Measurements from ENCODE around the gene RPL22L1.
"Not testable (repeated sequence)": the region's sequence is repeated elsewhere in the genome, so short reads cannot be mapped to it uniquely, and the experiment has no call there.

Gene RPL22L1

DNA sequence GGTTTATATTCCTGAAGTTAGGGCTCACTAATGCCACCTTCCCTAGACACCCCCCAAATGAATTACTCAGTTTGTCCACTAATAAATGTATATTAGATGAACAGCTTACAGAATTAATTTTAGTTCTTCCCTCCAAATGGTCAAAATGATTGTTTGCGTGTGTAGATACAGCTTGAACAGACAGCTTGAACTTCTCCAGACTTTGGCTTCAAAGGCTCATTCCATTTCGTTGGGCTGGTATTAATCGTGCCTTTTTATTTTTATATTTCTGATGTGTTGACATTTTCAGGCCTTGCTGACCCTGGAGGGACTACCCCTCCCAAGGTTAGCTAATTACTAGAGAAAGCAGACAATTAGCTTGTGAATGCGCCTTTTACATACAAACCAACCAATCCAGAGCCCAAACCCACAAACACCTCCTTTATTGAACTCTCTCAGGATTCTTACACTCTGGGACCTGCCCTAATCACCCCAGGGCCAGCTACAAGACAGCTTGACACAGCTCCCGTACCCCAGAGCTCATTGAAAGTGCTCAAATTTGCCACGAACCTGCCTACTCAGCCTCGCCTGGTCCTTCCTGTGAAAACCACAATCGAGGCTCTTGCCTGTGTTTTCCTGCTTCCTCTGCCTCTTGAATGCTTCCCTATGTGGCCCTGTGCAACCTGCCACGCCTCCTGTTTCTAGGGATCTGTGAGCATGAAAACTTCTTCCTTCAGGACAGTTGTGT lies 40.3 kb downstream of the RPL22L1 start:
- DNase-seq (ENCODE audit: low spot score) = no peak

DNA sequence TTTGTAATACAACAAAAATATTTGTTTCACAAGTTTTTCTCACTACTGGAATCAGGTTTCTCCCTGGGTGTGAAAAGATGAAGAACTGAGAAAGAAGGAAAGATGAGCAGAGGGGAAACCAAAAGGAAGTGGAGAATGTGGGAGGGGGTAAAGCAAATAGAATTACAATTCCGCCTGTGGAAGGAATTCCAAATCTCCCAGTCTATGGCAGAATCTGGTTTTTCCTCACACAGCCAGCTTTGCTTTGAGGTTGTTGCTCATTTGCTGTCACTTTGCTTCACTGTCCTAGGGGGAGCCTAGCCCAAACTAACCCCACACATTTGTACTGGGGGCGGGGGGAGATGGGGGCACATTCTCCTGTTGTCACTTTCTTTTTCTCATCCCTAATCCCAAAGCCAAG lies 43.9 kb downstream of the RPL22L1 start:
- DNase-seq (ENCODE audit: low spot score) = no peak

DNA sequence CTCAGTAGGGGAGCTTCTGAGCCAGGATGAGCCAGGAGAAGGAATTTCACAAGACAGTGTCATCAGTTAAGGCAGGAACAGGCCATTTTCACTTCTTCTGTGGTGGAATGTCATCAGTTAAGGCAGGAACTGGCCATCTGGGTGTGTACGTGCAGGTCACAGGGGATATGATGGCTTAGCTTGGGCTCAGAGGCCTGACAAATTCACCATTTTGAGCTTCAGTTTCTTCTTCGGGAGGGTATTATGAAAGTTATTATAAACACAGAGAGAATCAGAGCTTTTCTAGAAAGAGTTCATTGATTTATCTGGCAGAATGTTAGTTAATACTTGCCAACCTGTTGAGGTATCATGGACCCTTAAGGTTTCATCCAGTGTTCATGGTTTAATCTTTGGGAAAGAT lies 46.4 kb downstream of the RPL22L1 start:
- DNase-seq (ENCODE audit: low spot score) = not testable (repeated sequence)

DNA sequence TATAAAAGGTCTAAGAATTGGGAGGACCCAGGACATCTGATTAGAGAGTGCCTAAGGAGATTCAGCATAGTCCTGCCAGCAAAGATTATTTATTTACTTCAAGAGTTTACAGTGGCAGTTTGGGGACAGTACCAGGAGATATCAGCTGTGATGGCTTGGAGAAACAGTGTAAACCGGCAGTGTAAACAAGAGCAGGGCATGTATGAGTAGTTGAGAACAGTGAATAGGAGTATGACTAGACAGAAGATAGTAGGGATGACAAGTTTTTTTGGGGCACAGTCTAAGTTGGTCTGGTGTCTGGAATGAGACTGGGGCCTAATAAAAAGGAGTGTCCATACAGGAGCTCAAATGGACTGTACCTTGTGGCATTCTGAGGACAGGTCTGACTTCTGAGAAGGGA lies 51.7 kb downstream of the RPL22L1 start:
- not testable (repeated sequence) for DNase-seq (ENCODE audit: low spot score)

DNA sequence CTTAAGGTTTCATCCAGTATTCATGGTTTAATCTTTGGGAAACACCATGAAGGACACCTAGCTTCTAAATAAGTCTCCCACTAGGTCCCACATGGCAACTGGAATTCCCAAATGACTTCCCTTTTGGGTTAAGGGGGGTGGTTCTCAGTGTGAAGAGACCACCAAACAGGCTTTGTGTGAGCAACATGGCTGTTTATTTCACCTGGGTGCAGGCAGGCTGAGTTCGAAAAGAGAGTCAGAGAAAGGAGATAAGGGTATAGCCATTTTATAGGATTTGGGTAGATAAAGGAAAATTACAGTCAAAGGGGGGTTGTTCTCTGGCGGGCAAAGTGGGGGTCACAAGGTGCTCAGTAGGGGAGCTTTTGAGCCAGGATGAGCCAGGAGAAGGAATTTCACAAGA lies 52.5 kb downstream of the RPL22L1 start:
- not testable (repeated sequence) for DNase-seq (ENCODE audit: low spot score)

DNA sequence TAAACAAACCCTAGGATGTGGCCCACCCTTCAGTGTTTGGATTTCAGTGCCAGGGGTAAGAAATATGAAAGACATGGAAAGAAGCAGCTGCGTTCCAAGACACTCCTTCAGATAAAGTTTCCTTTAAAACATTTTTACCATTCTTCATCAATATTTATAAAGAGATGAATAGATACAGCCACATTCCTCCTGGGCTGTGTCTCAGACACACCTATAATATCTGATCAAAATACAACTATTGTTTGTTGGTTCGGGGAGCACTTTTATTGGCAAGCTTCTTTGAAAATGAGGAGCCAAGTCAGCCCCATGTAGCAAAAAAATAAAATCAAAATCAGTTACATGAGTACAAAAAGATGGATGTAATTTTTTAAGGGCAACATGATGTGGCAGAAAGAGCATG lies 53.2 kb downstream of the RPL22L1 start:
- DNase-seq (ENCODE audit: low spot score) = no peak

DNA sequence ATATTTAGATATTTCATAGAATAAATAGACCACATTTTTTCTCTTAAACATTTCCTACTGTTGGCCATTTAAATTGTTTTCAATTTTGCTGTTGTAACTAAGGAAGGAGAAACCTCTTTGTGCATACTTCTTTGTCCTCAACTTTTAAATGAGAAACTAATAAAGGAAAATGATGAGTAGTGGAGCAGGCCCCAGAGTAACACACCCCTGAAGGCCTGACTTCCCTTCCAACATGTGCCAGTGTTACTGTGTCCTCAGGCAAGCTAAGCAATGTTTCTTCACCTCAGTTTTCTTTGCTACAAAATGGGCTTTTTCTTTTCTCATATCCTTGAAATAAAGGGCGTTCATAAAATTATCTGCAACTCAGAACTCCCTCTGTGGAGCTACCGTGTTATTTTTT lies 53.7 kb downstream of the RPL22L1 start:
- DNase-seq (ENCODE audit: low spot score) = no peak

DNA sequence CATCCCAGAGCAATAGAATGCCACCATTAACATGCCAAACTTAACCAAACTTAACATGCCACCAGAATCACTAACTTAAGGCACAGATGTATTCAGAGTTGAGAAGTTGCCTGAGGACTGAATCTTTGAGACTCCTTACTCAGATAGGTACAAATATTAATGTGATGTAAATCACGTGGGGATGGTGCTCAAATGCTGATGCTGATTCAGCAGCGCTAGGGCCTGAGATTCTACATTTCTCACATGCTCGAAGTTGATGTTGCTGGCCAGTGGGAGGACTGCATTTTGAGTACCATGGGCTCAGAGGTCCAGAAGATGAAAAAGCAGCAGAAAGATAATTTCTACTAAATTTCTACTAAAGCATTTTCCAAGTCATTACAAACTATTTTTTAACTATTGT lies 54.1 kb downstream of the RPL22L1 start:
- no peak for DNase-seq (ENCODE audit: low spot score)

DNA sequence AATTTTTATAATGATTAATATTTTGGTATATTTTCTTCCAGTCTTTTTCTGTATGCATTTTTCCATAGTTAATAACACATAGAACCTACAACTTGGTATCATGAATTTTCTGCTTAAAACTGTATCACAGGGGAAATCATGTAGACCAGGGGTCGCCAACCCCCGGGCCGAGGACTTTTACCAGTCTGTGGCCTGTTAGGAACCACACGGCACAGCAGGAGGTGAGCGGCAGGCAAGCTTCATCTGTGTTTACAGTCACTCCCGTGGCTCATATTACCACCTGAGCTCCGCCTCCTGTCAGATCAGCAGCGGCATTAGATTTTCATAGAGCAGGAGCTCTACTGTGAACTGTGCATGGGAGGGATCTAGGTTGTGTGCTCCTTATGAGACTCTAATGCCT lies 54.7 kb downstream of the RPL22L1 start:
- no peak for DNase-seq (ENCODE audit: low spot score)

All from CD4-positive, alpha-beta T cell treated with Interleukin-15 for 4 hours (primary cell).